Cardiac muscle cell (in vitro differentiated cells and primary cell): Measurements from ENCODE around the gene DBI. TPM values are rescaled to one million over a fixed set of nuclear protein-coding genes. Genes with fewer than 3 reads are reported as not detected.

ENCODE experiments used
- DNase-seq, 2 donors: peaks; one replicate each; pipeline versions ENCODE4 v3.0.0 to v3.0.0-alpha.2; 2010 to 2017; ENCODE audit warnings: low read depth in 1 of 2, low spot score in 1 of 2
- H3K27ac ChIP-seq: fragments of 200-600 bp; sonication (generic); 2 replicates; pipeline ENCODE4 v1.5.1; 2016
- H3K27me3 ChIP-seq: fragments of 200-600 bp; sonication (generic); 2 replicates; pipeline ENCODE4 v1.6.0; 2016; ENCODE audit warnings: control low read depth
- H3K36me3 ChIP-seq: fragments of 200-600 bp; sonication (generic); 2 replicates; pipeline ENCODE4 v1.5.1; 2016; ENCODE audit warnings: control low read depth
- H3K4me1 ChIP-seq: fragments of 200-600 bp; sonication (generic); 2 replicates; pipeline ENCODE4 v1.8.1; 2017; ENCODE audit warnings: low read depth, mild to moderate bottlenecking, mixed run types
- H3K4me3 ChIP-seq: fragments of 200-600 bp; sonication (generic); 2 replicates; pipeline ENCODE4 v1.5.1; 2016; ENCODE audit warnings: mild to moderate bottlenecking
- H3K9me3 ChIP-seq: fragments of 200-600 bp; sonication (generic); 2 replicates; pipeline ENCODE4 v1.5.1; 2017; ENCODE audit warnings: low read depth, mild to moderate bottlenecking, control low read depth
- CTCF ChIP-seq: IDR thresholded peaks from 2 replicates; pipeline ENCODE4 v1.5.1; 2012; ENCODE audit warnings: low read depth, mild to moderate bottlenecking, low read length
- polyA plus RNA-seq: library from polyadenylated mRNA; unstranded; fragments of >200 nt; fragmentation: Nextera tagmentation; extraction: Ambion mirVana; gene quantifications from 2 replicates; pipeline ENCODE4 v1.2.1, GENCODE V29; 2016
- total RNA-seq: library from RNA; depleted of rRNA; stranded (reverse); fragments of >200 nt; gene quantifications from 2 replicates; pipeline ENCODE4 v1.2.3, GENCODE V29; 2016

The DBI gene
- total and polyA plus RNA-seq, 2 experiments from 2014 or later: 158 to 350 TPM

GRCh38 chr2:119419803-119420508 lies 53.2 kb downstream of the DBI start:
- Histone ChIP-seq H3K9me3 (no peaks in the 10 kb centered on the region), H3K4me1 (no peaks in the 10 kb centered on the region), H3K27me3 (no peaks in the 10 kb centered on the region), H3K36me3 (no peaks in the 10 kb centered on the region), H3K27ac (no peak overlapping the region), H3K4me3 (no peak overlapping the region)
- DNase-seq: no peak
- no peak for TF ChIP-seq CTCF

GRCh38 chr2:119421304-119421703 lies 54.5 kb downstream of the DBI start:
- Histone ChIP-seq H3K36me3 (no peaks in the 10 kb centered on the region), H3K27ac (no peak overlapping the region), H3K9me3 (no peaks in the 10 kb centered on the region), H3K4me3 (no peak overlapping the region), H3K27me3 (no peaks in the 10 kb centered on the region), H3K4me1 (no peaks in the 10 kb centered on the region)
- no peak for DNase-seq
- no peak for TF ChIP-seq CTCF

GRCh38 chr2:119421741-119422140 lies 55.0 kb downstream of the DBI start:
- DNase-seq: no peak
- Histone ChIP-seq H3K4me3 (no peak overlapping the region), H3K27me3 (no peaks in the 10 kb centered on the region), H3K4me1 (peaks cover 3% of the 10 kb centered on the region), H3K36me3 (no peaks in the 10 kb centered on the region), H3K9me3 (no peaks in the 10 kb centered on the region), H3K27ac (no peak overlapping the region)
- TF ChIP-seq CTCF: no peak

Other genes starting within 250 kb of the DBI start
- 0.18 and 0.30 TPM in 2 replicates for gene C1QL2, start 208.2 kb upstream of the DBI start, total RNA-seq
- gene C1QL2, start 208.2 kb upstream of the DBI start, polyA plus RNA-seq: 0.60 TPM in 1 of 2 replicates, not detected in the other
- gene STEAP3, start 143.1 kb upstream of the DBI start, total RNA-seq: 3.8 TPM in 2 replicates
- 3.5 and 4.5 TPM in 2 replicates for gene STEAP3, start 143.1 kb upstream of the DBI start, polyA plus RNA-seq
- gene C2orf76, start 143 bp upstream of the DBI start, total RNA-seq: 8.3 and 9.5 TPM in 2 replicates
- gene C2orf76, start 143 bp upstream of the DBI start, polyA plus RNA-seq: 17.0 and 17.6 TPM in 2 replicates
- 1.5 and 4.3 TPM in 2 replicates for gene TMEM37, start 64.9 kb downstream of the DBI start, total RNA-seq
- 2.1 and 7.6 TPM in 2 replicates for gene TMEM37, start 64.9 kb downstream of the DBI start, polyA plus RNA-seq
- 0.07 and 0.09 TPM in 2 replicates for gene SCTR, start 157.5 kb downstream of the DBI start, total RNA-seq
- gene SCTR, start 157.5 kb downstream of the DBI start, polyA plus RNA-seq: 0.81 TPM in 1 of 2 replicates, not detected in the other
- 11.0 and 12.9 TPM in 2 replicates for gene CFAP221, start 177.5 kb downstream of the DBI start, total RNA-seq
- 13.6 and 20.1 TPM in 2 replicates for gene CFAP221, start 177.5 kb downstream of the DBI start, polyA plus RNA-seq